A673 (cell line): ENCODE data around the gene MT1H. TPM values are rescaled to one million over a fixed set of nuclear protein-coding genes. Genes with fewer than 3 reads are reported as not detected.
A peak's percentile ranks its signal among the peaks of the same experiment; 100 is the strongest.

ENCODE experiments used
- BruUV-seq: library from RNA; stranded (reverse); fragments of 400-500 nt; replicated peaks from 2 replicates; lab custom pipeline; 2021; lab: Mats Ljungman, UMichigan
- CTCF ChIA-PET: fragments of 300-600 bp; sonication (Branson Sonifier 250); formaldehyde crosslinking; loops from one replicate; lab custom pipeline; 2022; ENCODE audit warnings: antibody characterized with exemption; lab: Charles Lee
- POLR2A ChIA-PET: fragments of 300-600 bp; sonication (Branson Sonifier 250); formaldehyde crosslinking; loops from one replicate; lab custom pipeline; 2022; ENCODE audit warnings: antibody characterized with exemption; ENCODE audit not compliant: low non-redundant PET; lab: Charles Lee
- DNase-seq: peaks from one replicate; pipeline ENCODE4 v3.0.0-alpha.2; 2015; ENCODE audit warnings: low spot score
- H3K27ac ChIP-seq: fragments of 200-600 bp; sonication (generic); 2 replicates; pipeline ENCODE4 v1.5.1; 2016; ENCODE audit warnings: mixed run types, low read depth, mild to moderate bottlenecking, mixed read lengths, antibody characterized with exemption, low read length; ENCODE audit not compliant: poor library complexity, severe bottlenecking
- H3K27me3 ChIP-seq: fragments of 200-600 bp; sonication (generic); replicated peaks from 2 replicates; pipeline ENCODE4 v1.6.1; 2017; ENCODE audit warnings: mixed run types, low read depth, mild to moderate bottlenecking, mixed read lengths, antibody characterized with exemption, low read length; ENCODE audit not compliant: insufficient read depth, poor library complexity
- H3K36me3 ChIP-seq: fragments of 200-600 bp; sonication (generic); 2 replicates; pipeline ENCODE4 v1.6.1; 2016; ENCODE audit warnings: mixed run types, mild to moderate bottlenecking, mixed read lengths, antibody characterized with exemption, low read length; ENCODE audit not compliant: insufficient read depth, poor library complexity, severe bottlenecking
- H3K4me1 ChIP-seq: fragments of 200-600 bp; sonication (generic); 2 replicates; pipeline ENCODE4 v1.6.1; 2017; ENCODE audit warnings: mixed run types, mild to moderate bottlenecking, mixed read lengths, antibody characterized with exemption, low read length; ENCODE audit not compliant: insufficient read depth, poor library complexity, severe bottlenecking
- H3K4me3 ChIP-seq: fragments of 200-600 bp; sonication (generic); 2 replicates; pipeline ENCODE4 v1.5.1; 2016; ENCODE audit warnings: low read depth, mixed run types, mild to moderate bottlenecking, mixed read lengths, low read length; ENCODE audit not compliant: poor library complexity, severe bottlenecking
- H3K9me3 ChIP-seq: fragments of 200-600 bp; sonication (generic); 2 replicates; pipeline ENCODE4 v1.6.1; 2016; ENCODE audit warnings: mixed run types, low read depth, mild to moderate bottlenecking, mixed read lengths, antibody characterized with exemption, low read length; ENCODE audit not compliant: poor library complexity, severe bottlenecking
- EZH2 ChIP-seq: fragments of 200-600 bp; sonication (generic); IDR thresholded peaks from 2 replicates; pipeline ENCODE4 v1.6.1; 2017; ENCODE audit warnings: borderline replicate concordance, low read depth, mild to moderate bottlenecking, mixed read lengths, antibody characterized with exemption, low read length; ENCODE audit not compliant: poor library complexity, severe bottlenecking
- intact Hi-C: fragments of 100-400 bp; cut with micrococcal nuclease; formaldehyde crosslinking; loops from one replicate; pipeline ENCODE4 v1.10.0; 2022; ENCODE audit not compliant: unreplicated experiment
- total RNA-seq: library from RNA; stranded (reverse); gene quantifications from 2 replicates; pipeline ENCODE4 v1.2.3, GENCODE V29; 2021
- TF ChIP-seq, protein P1 (sequence below): fragments of 300-800, 200-600 bp; sonication (generic); conservative IDR thresholded peaks from 2 replicates; pipeline ENCODE4 v1.5.1; 2017; ENCODE audit warnings: low read depth, mild to moderate bottlenecking, antibody characterized with exemption, low read length, moderate library complexity, mixed read lengths

MT1H gene
- total RNA-seq, 1 experiment from 2014 or later = 2.4 TPM

DNA sequence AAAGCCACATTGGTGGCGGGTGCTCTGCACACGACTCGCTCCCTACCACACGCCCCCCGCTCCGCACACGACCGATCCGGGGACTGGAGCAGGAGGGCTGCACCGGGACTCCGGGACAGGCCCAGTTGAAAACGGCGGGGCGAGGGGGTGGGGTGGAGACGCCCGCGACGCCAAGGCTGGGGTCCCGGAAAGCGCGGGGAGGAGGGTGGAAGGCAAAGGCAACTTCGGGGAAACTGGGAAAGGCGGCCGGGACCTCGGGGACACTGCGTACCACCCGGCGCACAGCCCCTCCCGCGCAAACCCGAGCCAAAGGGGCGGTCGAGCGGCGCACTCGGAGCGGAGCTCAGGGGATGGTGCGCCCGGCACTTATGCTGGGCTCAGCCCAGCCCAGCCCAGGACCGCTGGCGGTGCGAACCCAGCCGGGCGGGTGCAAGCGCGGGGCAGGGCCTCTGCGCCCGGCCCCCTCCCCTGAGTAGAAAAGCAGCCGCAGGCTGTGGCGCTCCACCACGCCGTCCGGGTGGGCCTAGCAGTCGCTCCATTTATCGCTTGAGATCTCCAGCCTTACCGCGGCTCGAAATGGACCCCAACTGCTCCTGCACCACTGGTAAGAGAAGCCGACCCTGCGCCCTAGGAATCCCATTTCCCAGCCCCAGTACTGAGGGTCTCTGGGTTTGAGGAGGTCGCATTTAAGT, 37.3 kb upstream of the MT1H start, which contains the start of gene MT1M:
MT1M (plus strand) TSS at position 504 of the 692 bp plus-strand sequence; CDS start at position 577, 73 bp downstream.
- ChIA-PET CTCF (no interaction called here), POLR2A (no interaction called here)
- no peak for TF ChIP-seq EZH2
- TF ChIP-seq, protein P1, sequence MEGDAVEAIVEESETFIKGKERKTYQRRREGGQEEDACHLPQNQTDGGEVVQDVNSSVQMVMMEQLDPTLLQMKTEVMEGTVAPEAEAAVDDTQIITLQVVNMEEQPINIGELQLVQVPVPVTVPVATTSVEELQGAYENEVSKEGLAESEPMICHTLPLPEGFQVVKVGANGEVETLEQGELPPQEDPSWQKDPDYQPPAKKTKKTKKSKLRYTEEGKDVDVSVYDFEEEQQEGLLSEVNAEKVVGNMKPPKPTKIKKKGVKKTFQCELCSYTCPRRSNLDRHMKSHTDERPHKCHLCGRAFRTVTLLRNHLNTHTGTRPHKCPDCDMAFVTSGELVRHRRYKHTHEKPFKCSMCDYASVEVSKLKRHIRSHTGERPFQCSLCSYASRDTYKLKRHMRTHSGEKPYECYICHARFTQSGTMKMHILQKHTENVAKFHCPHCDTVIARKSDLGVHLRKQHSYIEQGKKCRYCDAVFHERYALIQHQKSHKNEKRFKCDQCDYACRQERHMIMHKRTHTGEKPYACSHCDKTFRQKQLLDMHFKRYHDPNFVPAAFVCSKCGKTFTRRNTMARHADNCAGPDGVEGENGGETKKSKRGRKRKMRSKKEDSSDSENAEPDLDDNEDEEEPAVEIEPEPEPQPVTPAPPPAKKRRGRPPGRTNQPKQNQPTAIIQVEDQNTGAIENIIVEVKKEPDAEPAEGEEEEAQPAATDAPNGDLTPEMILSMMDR = no peak
- H3K27ac ChIP-seq = no peak within 1 kb of the TSS
- H3K9me3 ChIP-seq = no peaks in the 10 kb centered on the region
- H3K4me1 ChIP-seq = peaks cover 2% of the 10 kb centered on the region
- H3K36me3 ChIP-seq = no peaks in the 10 kb centered on the region
- peak within 1 kb of the TSS; percentile 23 for H3K4me3 ChIP-seq
- BruUV-seq = no TSS peak
- DNase-seq = no peak
- peaks cover 53% of the 10 kb centered on the region for H3K27me3 ChIP-seq
- intact Hi-C loops = no loop called here

DNA sequence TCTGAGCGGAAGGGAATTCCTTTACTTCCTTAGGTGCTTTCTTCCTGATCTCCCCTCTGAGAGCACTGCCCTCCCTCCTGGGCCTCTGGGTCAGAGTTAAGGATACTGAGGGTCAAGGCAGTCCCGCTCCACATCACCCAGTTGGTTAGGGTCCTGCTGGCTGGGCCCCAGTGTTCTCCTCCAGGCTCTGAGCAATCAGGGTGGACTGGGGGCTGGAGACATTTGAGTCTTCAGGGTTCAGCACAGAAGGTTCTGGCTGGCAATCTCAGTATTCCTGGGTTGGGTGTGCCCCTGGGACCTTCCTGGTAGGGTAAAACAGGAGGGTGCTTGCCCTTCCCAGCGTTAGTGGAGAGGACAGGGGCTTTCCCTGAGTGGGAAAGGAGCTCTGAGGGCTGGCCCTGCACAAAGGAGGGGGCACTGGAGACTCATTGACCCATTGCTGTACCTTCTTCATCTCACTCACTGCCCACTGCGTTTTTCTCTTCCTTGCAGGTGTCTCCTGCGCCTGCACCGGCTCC, 36.7 kb upstream of the MT1H start:
- ChIA-PET CTCF (no interaction called here), POLR2A (no interaction called here)
- TF ChIP-seq, protein P1 = no peak
- no peak for TF ChIP-seq EZH2
- H3K27ac ChIP-seq = no peak overlapping the region
- intact Hi-C loops = no loop called here
- peak overlapping the region; percentile 23 for H3K4me3 ChIP-seq
- H3K4me1 ChIP-seq = no peaks in the 10 kb centered on the region
- no peaks in the 10 kb centered on the region for H3K36me3 ChIP-seq
- DNase-seq = no peak
- H3K27me3 ChIP-seq = peaks cover 59% of the 10 kb centered on the region
- BruUV-seq = no TSS peak
- H3K9me3 ChIP-seq = no peaks in the 10 kb centered on the region

DNA sequence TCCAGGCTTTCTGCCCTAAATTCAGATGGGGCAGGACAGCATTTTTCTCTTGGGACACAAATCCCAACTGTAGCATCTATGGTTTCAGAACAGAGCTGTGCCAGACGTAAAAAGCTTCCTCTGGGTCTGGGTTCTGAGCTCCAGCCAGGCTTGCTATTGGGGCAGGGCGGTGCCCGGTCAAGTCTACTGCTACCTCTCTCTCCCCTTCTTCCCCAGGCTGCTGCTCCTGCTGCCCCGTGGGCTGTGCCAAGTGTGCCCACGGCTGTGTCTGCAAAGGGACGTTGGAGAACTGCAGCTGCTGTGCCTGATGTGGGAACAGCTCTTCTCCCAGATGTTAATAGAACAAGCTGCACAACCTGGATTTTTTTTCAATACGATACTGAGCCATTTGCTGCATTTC, 36.1 kb upstream of the MT1H start:
- POLR2A ChIA-PET = no interaction called here
- intact Hi-C loops = no loop called here
- Histone ChIP-seq H3K4me1 (no peaks in the 10 kb centered on the region), H3K36me3 (no peaks in the 10 kb centered on the region), H3K27ac (no peak overlapping the region), H3K27me3 (peaks cover 66% of the 10 kb centered on the region), H3K4me3 (no peak overlapping the region), H3K9me3 (no peaks in the 10 kb centered on the region)
- TF ChIP-seq, protein P1 = no peak
- TF ChIP-seq EZH2 = no peak
- CTCF ChIA-PET = interaction anchor here (0.7 kb wide), 1 partner anchor 137 kb away, joined by 3 read pairs; no protein-coding TSS in a partner anchor
- BruUV-seq = no TSS peak
- DNase-seq = no peak
